NK-92 (cell line): ENCODE results near the gene RNF113B.

Experiments
- DNase-seq: peaks from one replicate; lab custom pipeline; 2025; ENCODE audit not compliant: unreplicated experiment; lab: John Stamatoyannopoulos, UW

The RNF113B gene

DNA sequence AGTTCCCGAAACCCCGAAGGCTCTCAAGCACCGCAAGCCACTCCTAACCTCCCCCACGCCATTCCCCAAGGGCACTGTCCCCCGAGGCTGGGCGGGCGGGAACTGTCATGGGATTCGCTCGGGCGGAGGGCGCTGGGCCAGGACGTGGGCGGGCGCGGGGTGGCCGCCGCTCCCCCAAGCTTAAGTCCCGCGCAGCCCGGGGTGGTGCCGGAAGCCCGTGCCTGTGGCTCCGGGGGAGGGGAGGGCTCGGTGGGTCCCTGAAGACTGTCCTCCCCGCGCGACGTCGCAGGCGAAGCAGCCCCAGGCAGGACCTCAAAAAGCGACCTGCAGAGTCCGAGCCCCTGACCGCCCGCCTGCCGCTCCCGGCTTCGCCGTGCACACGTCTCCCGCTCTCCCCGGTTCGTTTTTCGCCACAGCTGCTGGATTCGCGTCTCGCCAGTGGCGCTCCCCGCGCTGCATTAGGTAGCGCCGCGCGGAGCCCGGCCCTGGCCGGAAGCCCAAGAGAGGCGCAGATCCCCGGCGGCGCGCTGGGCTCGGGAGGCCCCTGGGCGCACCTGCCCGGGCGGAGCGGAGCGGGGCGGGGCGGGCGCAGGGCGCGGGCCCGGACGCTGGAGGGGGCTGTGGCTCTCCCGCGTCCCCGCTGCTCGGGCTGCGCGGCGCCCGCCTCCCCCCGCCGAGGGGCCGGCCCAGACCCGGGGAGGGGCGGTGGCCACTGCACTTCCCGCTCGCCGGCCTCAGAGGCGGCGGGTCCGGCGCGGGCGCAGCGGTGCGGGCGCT lies 34.5 kb downstream of the RNF113B start, which contains the start of gene FARP1:
Gene FARP1 (plus strand): TSS at position 715 of the 777 bp plus-strand sequence. CDS start 70,149 bp downstream, outside the sequence.
- DNase-seq, result no peak

GRCh38 chr13:98141509-98142379 lies 35.3 kb downstream of the RNF113B start:
- no peak for DNase-seq

DNA sequence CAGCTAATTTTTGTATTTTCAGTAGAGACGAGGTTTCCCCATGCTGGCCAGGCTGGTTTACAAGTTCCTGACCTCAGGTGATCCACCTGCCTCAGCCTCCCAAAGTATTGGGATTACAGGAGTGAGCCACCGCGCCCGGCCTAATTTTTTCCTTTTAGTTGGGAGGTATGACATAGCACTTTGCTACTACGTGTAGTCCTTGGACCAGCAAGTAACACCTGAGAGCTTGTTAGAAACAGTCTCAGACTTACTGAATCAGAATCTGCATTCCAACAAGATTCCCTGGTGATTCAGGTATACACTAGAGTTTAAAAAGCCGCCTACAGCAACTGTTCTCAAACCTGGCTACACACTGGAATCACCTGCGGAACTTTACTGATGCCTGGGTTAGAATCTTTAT lies 36.0 kb downstream of the RNF113B start:
- no peak for DNase-seq

DNA sequence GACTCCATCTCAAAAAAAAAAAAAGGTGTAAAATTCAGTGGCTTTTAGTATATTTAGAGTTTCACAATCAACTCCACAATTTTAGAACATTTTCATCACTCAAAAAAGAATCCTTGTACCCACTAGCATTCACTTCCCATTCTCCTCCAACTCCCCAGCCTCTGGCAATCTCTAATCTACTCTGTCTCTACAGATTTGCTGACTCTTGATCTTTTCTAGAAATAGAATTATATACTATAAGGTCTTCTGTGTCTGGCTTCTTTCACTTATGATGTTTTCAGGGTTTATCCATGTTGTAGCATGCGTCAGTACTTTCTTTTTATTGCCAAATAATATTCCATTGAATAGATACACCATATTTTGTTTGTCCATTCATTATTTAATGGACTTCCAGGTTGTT lies 42.2 kb downstream of the RNF113B start:
- no peak for DNase-seq

DNA sequence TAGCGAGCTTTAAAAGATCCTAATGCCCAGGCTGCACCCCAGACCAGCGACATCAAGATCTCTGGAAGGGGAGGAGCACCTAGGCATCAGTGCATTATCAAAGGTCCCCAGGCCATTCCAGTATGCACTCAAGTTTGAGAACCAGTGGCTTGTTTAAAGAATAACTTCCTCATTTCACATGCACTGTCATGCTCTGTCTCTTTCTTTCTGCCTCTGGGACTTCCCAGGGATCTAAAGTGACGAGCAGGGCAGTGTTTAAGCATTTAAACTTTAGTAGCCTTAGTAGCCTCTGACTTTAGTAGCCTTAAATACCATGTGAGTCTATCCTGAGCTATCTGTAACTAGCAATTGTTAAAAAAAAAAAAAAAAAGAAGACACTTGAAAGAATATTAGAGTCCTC lies 43.1 kb downstream of the RNF113B start:
- DNase-seq, result no peak

DNA sequence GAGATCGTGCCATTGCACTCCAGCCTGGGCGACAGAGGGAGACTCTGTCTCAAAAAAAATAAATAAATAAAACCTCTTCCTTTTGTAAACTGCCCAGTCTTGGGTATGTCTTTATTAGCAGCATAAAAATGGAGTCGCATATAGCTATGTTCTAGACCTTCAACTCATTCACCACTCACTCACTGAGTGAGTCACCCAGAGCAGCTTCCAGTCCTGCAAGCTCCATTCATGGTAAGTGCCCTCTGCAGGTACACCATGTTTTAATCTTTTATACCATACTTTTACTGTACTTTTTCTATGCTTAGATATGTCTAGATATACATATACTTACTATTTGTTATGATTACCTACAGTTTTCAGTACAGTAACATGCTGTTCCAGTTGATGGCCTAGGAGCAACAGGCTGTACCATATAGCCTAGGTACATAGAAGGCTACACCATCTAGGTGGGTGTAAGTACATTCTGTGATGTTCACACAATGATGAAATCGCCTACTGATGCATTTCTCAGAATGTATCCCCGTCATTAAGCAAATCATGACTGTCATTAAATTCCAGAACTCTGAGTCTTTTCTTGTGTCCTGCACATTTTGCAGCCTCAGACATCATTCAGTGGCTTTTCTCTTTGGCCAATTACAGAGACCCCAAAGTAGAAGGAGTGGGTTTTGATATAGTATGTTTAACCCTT lies 47.9 kb downstream of the RNF113B start:
- DNase-seq, result no peak
